Fibroblast of the aortic adventitia (primary cell): ENCODE data around the gene HIGD1C. TPM values are rescaled to one million over a fixed set of nuclear protein-coding genes. Genes with fewer than 3 reads are reported as not detected.

ENCODE experiments used
- DNase-seq: peaks from one replicate; pipeline ENCODE4 v3.0.0-alpha.2; 2010; ENCODE audit warnings: low read depth
- H3K4me3 ChIP-seq: 2 replicates; pipeline ENCODE4 v1.5.1; 2011; ENCODE audit warnings: low read depth, mild to moderate bottlenecking, control low read depth, low read length, moderate library complexity
- CTCF ChIP-seq: IDR thresholded peaks from 2 replicates; pipeline ENCODE4 v1.5.1; 2011; ENCODE audit warnings: mild to moderate bottlenecking, low read length, control low read depth, inconsistent platforms; ENCODE audit not compliant: insufficient read depth
- total RNA-seq: library from RNA; depleted of rRNA; stranded (reverse); fragments of >200 nt; gene quantifications from 2 replicates; pipeline ENCODE4 v1.2.3, GENCODE V29; 2012; ENCODE audit warnings: low replicate concordance

Gene HIGD1C
- total RNA-seq, 1 donor = not detected

- DNase-seq = no peak
- TF ChIP-seq CTCF = no peak
- no peak overlapping the region for H3K4me3 ChIP-seq
Observed at GRCh38 chr12:50961708-50962107, 9.4 kb downstream of the HIGD1C start.

DNA sequence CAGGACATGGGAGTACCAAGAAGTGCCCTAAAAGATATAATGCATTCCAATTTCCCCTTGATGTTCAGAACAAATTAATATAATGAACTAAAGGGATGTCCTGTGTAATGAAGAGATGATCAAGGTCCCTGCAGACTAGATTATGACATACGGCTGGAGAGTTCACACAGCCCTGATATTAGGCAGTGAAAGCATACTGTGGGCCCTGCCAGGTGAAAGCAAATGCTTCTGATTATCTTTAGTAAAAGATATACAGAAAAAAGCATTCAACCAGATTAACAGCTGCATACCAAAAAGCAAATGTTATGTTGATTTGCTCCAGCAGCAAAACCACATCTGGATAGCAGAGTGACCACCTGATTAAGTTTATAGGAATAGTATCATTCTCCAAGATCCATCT, 12.1 kb downstream of the HIGD1C start:
- no peak for DNase-seq
- no peak for TF ChIP-seq CTCF
- no peak overlapping the region for H3K4me3 ChIP-seq

DNA sequence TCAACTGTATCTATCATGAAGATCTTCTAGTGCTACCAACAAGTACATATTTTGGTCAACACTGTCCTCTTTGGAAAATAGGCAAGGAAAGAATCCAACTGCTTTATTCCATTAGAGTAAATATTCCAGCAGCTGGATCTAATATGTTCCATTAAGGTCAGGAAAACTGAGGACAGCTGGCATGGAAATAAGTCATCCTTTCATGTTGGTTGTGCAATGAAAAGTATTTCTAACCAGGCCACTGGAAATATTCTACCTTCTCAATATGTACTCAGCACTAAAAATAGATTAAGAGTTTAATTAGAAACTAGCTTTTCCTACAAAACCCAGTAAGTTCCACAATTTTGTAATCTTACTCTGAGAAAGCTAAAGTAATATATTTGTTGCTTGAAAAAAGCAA, 19.6 kb downstream of the HIGD1C start:
- no peak for TF ChIP-seq CTCF
- DNase-seq = peak; percentile 37
- no peak overlapping the region for H3K4me3 ChIP-seq

DNA sequence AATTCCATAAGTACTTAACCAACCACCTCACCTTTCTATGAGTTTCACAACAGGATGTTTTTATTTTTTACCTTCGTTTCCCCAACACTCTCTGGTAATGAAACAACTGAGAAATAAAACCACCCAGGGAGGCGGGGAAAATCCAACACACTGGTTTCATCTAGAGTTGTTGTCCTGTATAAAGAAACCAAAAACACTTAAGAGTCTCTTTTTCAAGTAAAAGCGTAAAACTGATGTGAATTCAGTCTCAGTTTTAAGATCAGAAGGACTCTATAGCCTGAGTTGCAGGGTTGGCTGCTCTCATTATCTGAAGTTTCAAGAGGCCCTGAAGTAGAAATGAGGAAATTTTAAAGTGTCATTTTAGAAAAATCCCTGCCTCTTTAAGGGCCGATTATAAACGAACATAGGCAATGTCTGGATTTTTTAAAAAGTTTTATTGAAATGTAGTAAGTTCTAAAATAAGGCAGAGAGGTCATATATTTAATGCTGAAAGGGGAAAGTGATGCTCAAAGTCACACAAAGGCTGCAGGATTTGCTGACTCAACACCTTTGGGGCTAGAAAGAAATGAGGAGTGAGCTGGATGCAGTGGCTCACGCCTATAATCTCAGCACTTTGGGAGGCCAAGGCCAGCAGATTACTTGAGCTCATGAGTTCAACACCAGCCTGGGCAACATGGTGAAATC, 27.2 kb downstream of the HIGD1C start:
- DNase-seq = no peak
- no peak overlapping the region for H3K4me3 ChIP-seq
- no peak for TF ChIP-seq CTCF

DNA sequence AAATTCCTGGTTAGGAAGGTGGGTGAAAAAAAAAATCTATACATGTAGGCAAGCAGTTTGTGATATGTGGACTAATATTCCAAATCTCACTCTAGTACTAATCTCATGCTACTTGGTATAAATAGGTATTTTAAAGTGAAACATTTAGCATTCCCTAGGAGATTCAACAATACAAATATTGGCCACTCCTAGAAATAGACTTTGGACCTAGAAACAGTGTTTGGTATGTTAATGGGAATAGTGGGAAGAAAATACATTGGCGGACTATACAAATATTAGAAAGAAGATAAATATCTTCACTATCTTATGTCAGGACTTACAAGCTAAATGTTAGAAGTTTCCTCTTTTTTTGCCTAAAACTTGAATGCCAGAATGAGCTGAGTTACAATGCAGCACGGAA, 28.2 kb downstream of the HIGD1C start:
- DNase-seq = no peak
- H3K4me3 ChIP-seq = no peak overlapping the region
- no peak for TF ChIP-seq CTCF

DNA sequence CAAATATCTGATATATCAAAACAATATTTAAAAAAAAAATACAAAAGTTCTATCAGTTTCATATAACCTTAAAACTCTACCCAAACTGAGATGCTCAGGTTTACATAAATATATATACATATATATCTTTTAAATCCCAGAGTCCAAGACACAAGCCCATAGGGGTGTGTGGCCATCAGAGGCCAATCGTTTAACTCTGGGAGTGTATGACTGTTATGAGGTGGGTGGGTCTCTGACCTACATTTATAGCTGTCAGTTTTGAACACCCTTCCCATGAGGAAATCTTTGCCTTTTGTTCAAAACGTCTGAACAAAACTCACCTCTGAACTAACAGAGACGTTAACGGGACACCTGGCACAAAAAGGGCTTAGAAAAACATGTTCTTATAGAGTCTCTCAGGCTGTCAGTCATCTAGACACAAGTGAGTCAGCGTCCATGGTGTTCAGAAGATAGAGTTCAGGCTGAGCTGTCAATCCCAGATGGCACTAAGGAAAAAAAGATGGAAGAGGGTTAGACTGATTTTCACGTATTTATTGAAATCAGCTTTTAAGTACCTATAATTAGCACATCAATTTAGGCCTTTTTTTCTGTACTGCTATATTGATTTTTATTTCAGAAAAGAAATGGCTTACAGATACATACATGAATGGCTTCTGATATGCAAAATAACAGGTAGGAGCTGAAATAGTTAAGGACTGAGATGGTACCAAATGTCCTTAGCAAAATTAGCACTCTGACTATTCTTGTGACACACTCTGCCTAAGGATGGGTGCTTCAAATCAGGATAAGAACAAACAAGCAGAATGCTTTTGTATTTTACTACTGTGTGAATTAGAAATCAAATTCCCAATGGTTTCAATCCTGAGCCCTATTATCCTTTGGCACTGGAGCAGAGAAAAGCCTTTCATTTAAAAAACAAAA, 29.2 kb downstream of the HIGD1C start:
- no peak for DNase-seq
- TF ChIP-seq CTCF = no peak
- no peak overlapping the region for H3K4me3 ChIP-seq
